GM23338 (cell line): ENCODE results near the gene DYNLRB1. TPM values are rescaled to one million over a fixed set of nuclear protein-coding genes. Genes with fewer than 3 reads are reported as not detected.

Source experiments
- ATAC-seq: fragments of 200-7000 bp; cut with Tn5 transposase; 3 replicates; pipeline ENCODE4 v1.9.1; 2020
- DNase-seq: peaks from one replicate; pipeline ENCODE4 v3.0.0-alpha.2; 2015; ENCODE audit warnings: low spot score
- H2AFZ ChIP-seq: fragments of 200-600 bp; sonication (generic); 2 replicates; pipeline ENCODE4 v1.8.0; 2016; ENCODE audit warnings: antibody characterized with exemption, mild to moderate bottlenecking, moderate library complexity
- H3F3A ChIP-seq: fragments of 200-600 bp; sonication (generic); replicated peaks from 2 replicates; pipeline ENCODE4 v1.8.0; 2017; ENCODE audit warnings: antibody characterized with exemption, mixed run types, low read depth
- H3K27ac ChIP-seq: fragments of 200-600 bp; sonication (generic); 2 replicates; pipeline ENCODE4 v1.6.1; 2016; ENCODE audit warnings: low read depth
- H3K27me3 ChIP-seq: fragments of 200-600 bp; sonication (generic); 2 replicates; pipeline ENCODE4 v1.8.0; 2016; ENCODE audit warnings: mild to moderate bottlenecking, mixed run types, moderate library complexity; ENCODE audit not compliant: insufficient read depth
- H3K36me3 ChIP-seq: fragments of 200-600 bp; sonication (generic); 2 replicates; pipeline ENCODE4 v1.8.0; 2016; ENCODE audit warnings: mild to moderate bottlenecking; ENCODE audit not compliant: insufficient read depth
- H3K4me1 ChIP-seq: fragments of 200-600 bp; sonication (generic); 2 replicates; pipeline ENCODE4 v1.8.0; 2016; ENCODE audit warnings: mild to moderate bottlenecking, moderate library complexity; ENCODE audit not compliant: insufficient read depth
- H3K4me2 ChIP-seq: fragments of 200-600 bp; sonication (generic); 2 replicates; pipeline ENCODE4 v1.7.1; 2017; ENCODE audit warnings: mixed run types
- H3K4me3 ChIP-seq: fragments of 200-600 bp; sonication (generic); 2 replicates; pipeline ENCODE4 v1.6.1; 2016; ENCODE audit warnings: mixed run types
- H3K79me2 ChIP-seq: fragments of 200-600 bp; sonication (generic); replicated peaks from 2 replicates; pipeline ENCODE4 v1.8.0; 2017; ENCODE audit warnings: mild to moderate bottlenecking; ENCODE audit not compliant: insufficient read depth
- H3K9me2 ChIP-seq: fragments of 200-600 bp; sonication (generic); 2 replicates; pipeline ENCODE4 v1.8.0; 2017; ENCODE audit not compliant: insufficient read depth
- H4K20me1 ChIP-seq: fragments of 200-600 bp; sonication (generic); replicated peaks from 2 replicates; pipeline ENCODE4 v1.8.0; 2017; ENCODE audit warnings: mild to moderate bottlenecking; ENCODE audit not compliant: insufficient read depth
- H3K27ac Mint-ChIP-seq: 2 replicates; pipeline ENCODE4 v1.8.0; 2020; ENCODE audit warnings: inconsistent platforms, mild to moderate bottlenecking, moderate library complexity, mixed read lengths
- H3K27me3 Mint-ChIP-seq: 3 replicates; pipeline ENCODE4 v1.8.0; 2022; ENCODE audit warnings: low read depth, mild to moderate bottlenecking, moderate library complexity, mixed read lengths, inconsistent platforms; ENCODE audit not compliant: insufficient read depth, poor library complexity
- H3K36me3 Mint-ChIP-seq: 3 replicates; pipeline ENCODE4 v1.8.0; 2021; ENCODE audit warnings: low read depth, mild to moderate bottlenecking, inconsistent platforms, moderate library complexity, mixed read lengths
- H3K4me1 Mint-ChIP-seq: 3 replicates; pipeline ENCODE4 v1.8.0; 2020; ENCODE audit warnings: mild to moderate bottlenecking, inconsistent platforms, mixed read lengths
- H3K4me3 Mint-ChIP-seq: 3 replicates; pipeline ENCODE4 v1.8.0; 2021; ENCODE audit warnings: moderate library complexity, mild to moderate bottlenecking, inconsistent platforms, mixed read lengths
- H3K9me3 Mint-ChIP-seq: 3 replicates; pipeline ENCODE4 v1.8.0; 2020; ENCODE audit warnings: moderate library complexity, mild to moderate bottlenecking, inconsistent platforms, mixed read lengths
- EZH2 ChIP-seq: fragments of 200-600 bp; sonication (generic); IDR thresholded peaks from one replicate; pipeline ENCODE4 v1.8.0; 2017; ENCODE audit warnings: antibody characterized with exemption, mild to moderate bottlenecking, low read depth; ENCODE audit not compliant: unreplicated experiment
- EZH2phosphoT487 ChIP-seq: fragments of 200-600 bp; sonication (generic); IDR thresholded peaks from one replicate; pipeline ENCODE4 v1.8.1; 2018; ENCODE audit warnings: antibody characterized with exemption; ENCODE audit not compliant: unreplicated experiment
- JUNB ChIP-seq: IDR thresholded peaks from one replicate; pipeline ENCODE4 v1.6.1; 2016; ENCODE audit warnings: antibody characterized with exemption; ENCODE audit not compliant: unreplicated experiment
- POLR2AphosphoS5 ChIP-seq: IDR thresholded peaks from 2 replicates; pipeline ENCODE4 v1.6.1; 2016; ENCODE audit warnings: antibody characterized with exemption, low read depth
- ZNF331 ChIP-seq: fragments of 250-450 bp; sonication (Bioruptor Pico); IDR thresholded peaks from 2 replicates; pipeline ENCODE4 v1.5.0; 2020; ENCODE audit warnings: low read depth, mild to moderate bottlenecking, moderate library complexity
- polyA plus RNA-seq: library from polyadenylated mRNA; unstranded; fragments of >200 nt; fragmentation: Nextera tagmentation; extraction: Ambion mirVana; gene quantifications from 2 replicates; pipeline ENCODE4 v1.2.1, GENCODE V29; 2016
- total RNA-seq: library from RNA; depleted of rRNA; stranded (reverse); fragments of >200 nt; shearing (Covaris generic); gene quantifications from 2 replicates; pipeline ENCODE4 v1.2.3, GENCODE V29; 2014
- TF ChIP-seq, protein P1 (sequence below): fragments of 250-450 bp; sonication (Bioruptor Pico); IDR thresholded peaks from 2 replicates; pipeline ENCODE4 v1.5.0; 2020; ENCODE audit warnings: mild to moderate bottlenecking, moderate library complexity

The DYNLRB1 gene
- total and polyA plus RNA-seq, 2 experiments from 2014 or later, result 107 to 376 TPM

DNA sequence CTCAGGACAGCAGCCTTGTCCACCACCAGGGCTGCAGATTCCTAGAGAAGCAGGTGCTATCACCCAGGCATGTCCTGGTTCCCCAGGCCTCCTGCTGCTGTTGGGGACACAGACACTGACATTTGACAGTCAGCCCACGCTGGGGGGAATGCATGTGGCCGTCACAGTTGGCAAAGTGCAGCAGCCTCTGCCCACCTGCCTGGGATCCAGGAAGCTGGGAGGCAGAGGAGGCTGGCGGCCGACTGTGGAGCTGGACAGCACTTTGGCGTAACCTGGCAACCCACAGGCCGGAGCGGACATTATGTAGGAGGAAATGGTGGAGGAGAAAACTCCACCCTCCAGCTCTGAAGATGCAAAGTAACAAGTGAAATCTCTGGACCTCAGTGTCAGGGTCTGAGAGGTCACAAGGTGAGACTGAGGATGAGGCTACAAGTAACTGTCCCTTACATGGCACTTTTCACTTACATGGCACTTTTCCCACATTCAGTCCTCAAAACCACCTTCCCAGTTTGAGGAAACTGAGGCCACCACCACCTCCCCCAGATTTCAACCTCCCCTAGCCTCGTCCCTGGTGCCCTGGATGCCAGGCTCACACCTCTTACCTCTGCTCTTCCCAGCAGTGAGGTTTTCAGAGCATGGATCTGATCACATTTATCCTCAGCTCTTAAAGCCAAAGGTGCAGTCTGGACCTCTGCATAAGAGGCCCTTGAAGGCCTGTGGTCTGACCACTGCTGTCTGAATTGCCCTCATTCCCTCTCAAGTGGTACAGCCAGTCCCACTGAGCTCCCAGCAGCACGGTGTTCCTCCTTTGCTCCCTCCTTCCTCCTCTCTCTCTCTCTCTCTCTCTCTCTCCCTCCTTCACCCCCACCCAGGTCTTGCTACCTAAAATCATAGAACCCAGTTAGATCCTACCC, 51.0 kb downstream of the DYNLRB1 start (continued):
- TF ChIP-seq, protein P1, sequence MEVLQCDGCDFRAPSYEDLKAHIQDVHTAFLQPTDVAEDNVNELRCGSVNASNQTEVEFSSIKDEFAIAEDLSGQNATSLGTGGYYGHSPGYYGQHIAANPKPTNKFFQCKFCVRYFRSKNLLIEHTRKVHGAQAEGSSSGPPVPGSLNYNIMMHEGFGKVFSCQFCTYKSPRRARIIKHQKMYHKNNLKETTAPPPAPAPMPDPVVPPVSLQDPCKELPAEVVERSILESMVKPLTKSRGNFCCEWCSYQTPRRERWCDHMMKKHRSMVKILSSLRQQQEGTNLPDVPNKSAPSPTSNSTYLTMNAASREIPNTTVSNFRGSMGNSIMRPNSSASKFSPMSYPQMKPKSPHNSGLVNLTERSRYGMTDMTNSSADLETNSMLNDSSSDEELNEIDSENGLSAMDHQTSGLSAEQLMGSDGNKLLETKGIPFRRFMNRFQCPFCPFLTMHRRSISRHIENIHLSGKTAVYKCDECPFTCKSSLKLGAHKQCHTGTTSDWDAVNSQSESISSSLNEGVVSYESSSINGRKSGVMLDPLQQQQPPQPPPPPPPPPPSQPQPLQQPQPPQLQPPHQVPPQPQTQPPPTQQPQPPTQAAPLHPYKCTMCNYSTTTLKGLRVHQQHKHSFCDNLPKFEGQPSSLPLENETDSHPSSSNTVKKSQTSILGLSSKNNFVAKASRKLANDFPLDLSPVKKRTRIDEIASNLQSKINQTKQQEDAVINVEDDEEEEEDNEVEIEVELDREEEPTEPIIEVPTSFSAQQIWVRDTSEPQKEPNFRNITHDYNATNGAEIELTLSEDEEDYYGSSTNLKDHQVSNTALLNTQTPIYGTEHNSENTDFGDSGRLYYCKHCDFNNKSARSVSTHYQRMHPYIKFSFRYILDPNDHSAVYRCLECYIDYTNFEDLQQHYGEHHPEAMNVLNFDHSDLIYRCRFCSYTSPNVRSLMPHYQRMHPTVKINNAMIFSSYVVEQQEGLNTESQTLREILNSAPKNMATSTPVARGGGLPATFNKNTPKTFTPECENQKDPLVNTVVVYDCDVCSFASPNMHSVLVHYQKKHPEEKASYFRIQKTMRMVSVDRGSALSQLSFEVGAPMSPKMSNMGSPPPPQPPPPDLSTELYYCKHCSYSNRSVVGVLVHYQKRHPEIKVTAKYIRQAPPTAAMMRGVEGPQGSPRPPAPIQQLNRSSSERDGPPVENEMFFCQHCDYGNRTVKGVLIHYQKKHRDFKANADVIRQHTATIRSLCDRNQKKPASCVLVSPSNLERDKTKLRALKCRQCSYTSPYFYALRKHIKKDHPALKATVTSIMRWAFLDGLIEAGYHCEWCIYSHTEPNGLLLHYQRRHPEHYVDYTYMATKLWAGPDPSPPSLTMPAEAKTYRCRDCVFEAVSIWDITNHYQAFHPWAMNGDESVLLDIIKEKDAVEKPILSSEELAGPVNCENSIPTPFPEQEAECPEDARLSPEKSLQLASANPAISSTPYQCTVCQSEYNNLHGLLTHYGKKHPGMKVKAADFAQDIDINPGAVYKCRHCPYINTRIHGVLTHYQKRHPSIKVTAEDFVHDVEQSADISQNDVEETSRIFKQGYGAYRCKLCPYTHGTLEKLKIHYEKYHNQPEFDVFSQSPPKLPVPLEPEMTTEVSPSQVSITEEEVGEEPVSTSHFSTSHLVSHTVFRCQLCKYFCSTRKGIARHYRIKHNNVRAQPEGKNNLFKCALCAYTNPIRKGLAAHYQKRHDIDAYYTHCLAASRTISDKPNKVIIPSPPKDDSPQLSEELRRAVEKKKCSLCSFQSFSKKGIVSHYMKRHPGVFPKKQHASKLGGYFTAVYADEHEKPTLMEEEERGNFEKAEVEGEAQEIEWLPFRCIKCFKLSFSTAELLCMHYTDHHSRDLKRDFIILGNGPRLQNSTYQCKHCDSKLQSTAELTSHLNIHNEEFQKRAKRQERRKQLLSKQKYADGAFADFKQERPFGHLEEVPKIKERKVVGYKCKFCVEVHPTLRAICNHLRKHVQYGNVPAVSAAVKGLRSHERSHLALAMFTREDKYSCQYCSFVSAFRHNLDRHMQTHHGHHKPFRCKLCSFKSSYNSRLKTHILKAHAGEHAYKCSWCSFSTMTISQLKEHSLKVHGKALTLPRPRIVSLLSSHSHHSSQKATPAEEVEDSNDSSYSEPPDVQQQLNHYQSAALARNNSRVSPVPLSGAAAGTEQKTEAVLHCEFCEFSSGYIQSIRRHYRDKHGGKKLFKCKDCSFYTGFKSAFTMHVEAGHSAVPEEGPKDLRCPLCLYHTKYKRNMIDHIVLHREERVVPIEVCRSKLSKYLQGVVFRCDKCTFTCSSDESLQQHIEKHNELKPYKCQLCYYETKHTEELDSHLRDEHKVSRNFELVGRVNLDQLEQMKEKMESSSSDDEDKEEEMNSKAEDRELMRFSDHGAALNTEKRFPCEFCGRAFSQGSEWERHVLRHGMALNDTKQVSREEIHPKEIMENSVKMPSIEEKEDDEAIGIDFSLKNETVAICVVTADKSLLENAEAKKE, result no peak
- TF ChIP-seq EZH2 (no peak), POLR2AphosphoS5 (no peak)

DNA sequence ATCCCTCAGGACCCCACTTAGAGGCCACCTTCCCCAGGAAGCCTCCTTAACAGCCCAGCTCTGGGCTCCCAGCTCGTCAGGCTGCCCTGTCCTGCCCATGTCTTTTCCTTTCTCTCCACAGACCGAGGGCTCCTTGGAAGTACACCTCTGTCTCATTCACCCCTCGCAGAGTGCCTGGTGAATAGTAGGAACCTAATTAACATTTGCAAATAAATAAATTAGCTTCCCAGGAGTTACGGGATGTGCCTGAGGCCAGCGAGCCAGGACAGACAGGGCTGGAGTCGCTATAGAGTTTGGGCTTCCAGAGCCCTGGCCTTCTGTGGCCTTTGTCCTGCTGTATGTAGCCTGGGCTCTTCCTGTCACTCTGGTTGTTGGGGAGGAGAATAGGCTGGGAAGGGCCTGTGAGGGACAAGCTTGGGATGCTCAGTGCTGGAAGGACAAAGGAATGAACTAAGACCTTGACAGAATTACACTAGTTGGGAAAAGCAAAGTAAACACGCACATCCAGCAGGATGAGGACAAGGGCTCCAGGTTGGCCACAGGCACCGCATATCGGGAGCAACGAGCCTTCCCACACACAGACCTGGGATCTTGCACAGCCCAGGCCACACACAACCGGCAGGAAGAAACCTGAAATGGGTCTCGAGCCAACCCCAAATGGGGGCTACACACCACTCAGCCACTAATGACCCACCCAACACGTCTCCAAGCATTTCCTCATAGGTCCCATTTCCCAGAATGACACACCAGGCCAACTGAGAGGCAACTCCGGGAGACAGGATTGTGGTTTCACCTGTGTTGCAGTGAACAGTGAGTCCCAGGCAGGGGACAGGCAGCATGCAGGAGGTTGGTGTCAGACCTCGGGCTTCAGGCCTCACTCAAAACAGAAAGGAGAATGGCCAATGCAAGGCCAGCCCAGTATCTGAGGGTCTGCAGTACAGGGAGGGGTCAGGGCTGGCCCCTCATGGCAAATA, 52.0 kb downstream of the DYNLRB1 start:
- ATAC-seq, result peak; percentile 67
- peak overlapping the region; percentile 56 for H3K27ac Mint-ChIP-seq
- no peaks in the 10 kb centered on the region for H3K36me3 ChIP-seq
- TF ChIP-seq JUNB (no peak), EZH2phosphoT487 (no peak), ZNF331 (no peak)
- TF ChIP-seq, protein P1, result no peak

More for the DNA sequence above, 52.0 kb downstream of the DYNLRB1 start:
- Histone ChIP-seq H3F3A (no peaks in the 10 kb centered on the region), H3K4me3 (no peak overlapping the region), H3K4me1 (peaks cover 6% of the 10 kb centered on the region; the same call in 1 of the 2 replicates), H3K27ac (no peak overlapping the region), H3K79me2 (no peaks in the 10 kb centered on the region), H3K4me2 (no peak overlapping the region), H2AFZ (no peak overlapping the region), H3K9me2 (no peaks in the 10 kb centered on the region), H4K20me1 (no peaks in the 10 kb centered on the region), H3K27me3 (no peaks in the 10 kb centered on the region)
- DNase-seq, result peak; percentile 23
- no peak overlapping the region for H3K4me3 Mint-ChIP-seq
- H3K36me3 Mint-ChIP-seq, result peaks cover under 1% of the 10 kb centered on the region; the same call in 2 of the 3 replicates
- H3K9me3 Mint-ChIP-seq, result no peaks in the 10 kb centered on the region
- peaks cover 3% of the 10 kb centered on the region for H3K27me3 Mint-ChIP-seq
- peaks cover 25% of the 10 kb centered on the region for H3K4me1 Mint-ChIP-seq
